ENCODE data around the gene UCP2.

GRCh38 chr11:73977856-73978519 lies 4.7 kb downstream of the UCP2 start:
- no peak for TF ChIP-seq CTCF (IDR thresholded peaks at IDR 0.05)
- no peak for TF ChIP-seq CREB1 (CRISPR knock-in tag; IDR thresholded peaks at IDR 0.05)
- no peak for TF ChIP-seq ARID4B (CRISPR knock-in tag; IDR thresholded peaks at IDR 0.05; ENCODE audit: borderline replicate concordance)
- no peak for TF ChIP-seq SP1 (CRISPR knock-in tag; conservative IDR thresholded peaks at IDR 0.05)
- TF ChIP-seq HMGXB4 (CRISPR knock-in tag; IDR thresholded peaks at IDR 0.05), result no peak
- TF ChIP-seq TEAD4 (CRISPR knock-in tag; IDR thresholded peaks at IDR 0.05), result no peak
- TF ChIP-seq IRF1 (CRISPR knock-in tag; IDR thresholded peaks at IDR 0.05), result no peak
- no peak for TF ChIP-seq ATF3 (CRISPR knock-in tag; conservative IDR thresholded peaks at IDR 0.05)
- no peak for TF ChIP-seq ELF4 (CRISPR knock-in tag; IDR thresholded peaks at IDR 0.05; ENCODE audit: low read depth)
- TF ChIP-seq ATF2 (CRISPR knock-in tag; IDR thresholded peaks at IDR 0.05; ENCODE audit: borderline replicate concordance, low read depth), result no peak
- TF ChIP-seq SMAD3 (CRISPR knock-in tag; IDR thresholded peaks at IDR 0.05; ENCODE audit: borderline replicate concordance), result no peak
- TF ChIP-seq TEAD1 (CRISPR knock-in tag; IDR thresholded peaks at IDR 0.05), result no peak
- no peak for TF ChIP-seq ZNF317 (CRISPR knock-in tag; IDR thresholded peaks at IDR 0.05; ENCODE audit: borderline replicate concordance, low read depth)

All from WTC11 (cell line).